Regular cardiac myocyte (primary cell): Measurements from ENCODE around the gene PRPF39. TPM values are rescaled to one million over a fixed set of nuclear protein-coding genes. Genes with fewer than 3 reads are reported as not detected.

ENCODE experiments used
- total RNA-seq: library from RNA; depleted of rRNA; stranded (reverse); fragments of >200 nt; gene quantifications from 2 replicates; pipeline ENCODE4 v1.2.3, GENCODE V29; 2014

Gene PRPF39, protein sequence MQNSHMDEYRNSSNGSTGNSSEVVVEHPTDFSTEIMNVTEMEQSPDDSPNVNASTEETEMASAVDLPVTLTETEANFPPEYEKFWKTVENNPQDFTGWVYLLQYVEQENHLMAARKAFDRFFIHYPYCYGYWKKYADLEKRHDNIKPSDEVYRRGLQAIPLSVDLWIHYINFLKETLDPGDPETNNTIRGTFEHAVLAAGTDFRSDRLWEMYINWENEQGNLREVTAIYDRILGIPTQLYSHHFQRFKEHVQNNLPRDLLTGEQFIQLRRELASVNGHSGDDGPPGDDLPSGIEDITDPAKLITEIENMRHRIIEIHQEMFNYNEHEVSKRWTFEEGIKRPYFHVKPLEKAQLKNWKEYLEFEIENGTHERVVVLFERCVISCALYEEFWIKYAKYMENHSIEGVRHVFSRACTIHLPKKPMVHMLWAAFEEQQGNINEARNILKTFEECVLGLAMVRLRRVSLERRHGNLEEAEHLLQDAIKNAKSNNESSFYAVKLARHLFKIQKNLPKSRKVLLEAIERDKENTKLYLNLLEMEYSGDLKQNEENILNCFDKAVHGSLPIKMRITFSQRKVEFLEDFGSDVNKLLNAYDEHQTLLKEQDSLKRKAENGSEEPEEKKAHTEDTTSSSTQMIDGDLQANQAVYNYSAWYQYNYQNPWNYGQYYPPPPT
- total RNA-seq: 31.4 and 45.7 TPM in 2 replicates

DNA sequence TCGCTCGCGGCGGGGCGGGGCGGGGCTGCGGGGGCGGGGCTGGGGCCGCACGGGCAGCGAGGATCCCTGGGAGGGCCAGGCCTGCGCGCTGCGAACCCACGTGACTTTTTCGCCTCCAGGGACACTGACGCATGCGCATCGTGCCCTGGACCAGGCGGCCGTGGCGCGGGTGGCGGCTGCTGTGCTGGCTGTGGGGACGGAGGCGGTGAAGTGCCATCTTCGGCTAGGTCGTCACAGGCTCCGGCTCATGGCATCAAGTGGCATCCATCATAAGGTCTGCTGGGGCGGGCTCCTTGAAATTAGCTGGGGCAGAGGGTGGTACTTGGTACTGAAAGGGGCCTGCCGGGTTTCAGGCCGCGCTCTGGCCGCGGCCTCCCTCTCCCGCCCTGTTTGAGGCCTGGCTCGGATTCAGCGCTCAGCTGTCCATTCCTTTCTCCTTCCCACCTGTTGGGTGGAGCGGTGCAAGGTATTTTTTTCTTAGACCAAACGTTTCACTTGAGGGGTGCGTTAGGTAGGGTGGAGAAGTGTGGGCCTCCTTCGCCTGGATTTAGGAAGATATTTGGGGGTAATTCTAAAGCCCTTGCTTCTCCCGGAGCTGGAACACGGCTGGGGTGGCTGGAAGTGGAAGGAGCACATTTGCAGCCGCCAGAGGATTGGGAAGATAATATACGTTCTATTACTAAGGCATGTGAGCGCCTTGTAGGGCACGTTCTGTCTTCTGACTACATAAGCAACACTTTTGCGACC lies at the start of gene PRPF39:
Gene PRPF39 (plus strand): TSS at position 141 of the 747 bp plus-strand sequence. CDS start 11,124 bp downstream, outside the sequence.

DNA sequence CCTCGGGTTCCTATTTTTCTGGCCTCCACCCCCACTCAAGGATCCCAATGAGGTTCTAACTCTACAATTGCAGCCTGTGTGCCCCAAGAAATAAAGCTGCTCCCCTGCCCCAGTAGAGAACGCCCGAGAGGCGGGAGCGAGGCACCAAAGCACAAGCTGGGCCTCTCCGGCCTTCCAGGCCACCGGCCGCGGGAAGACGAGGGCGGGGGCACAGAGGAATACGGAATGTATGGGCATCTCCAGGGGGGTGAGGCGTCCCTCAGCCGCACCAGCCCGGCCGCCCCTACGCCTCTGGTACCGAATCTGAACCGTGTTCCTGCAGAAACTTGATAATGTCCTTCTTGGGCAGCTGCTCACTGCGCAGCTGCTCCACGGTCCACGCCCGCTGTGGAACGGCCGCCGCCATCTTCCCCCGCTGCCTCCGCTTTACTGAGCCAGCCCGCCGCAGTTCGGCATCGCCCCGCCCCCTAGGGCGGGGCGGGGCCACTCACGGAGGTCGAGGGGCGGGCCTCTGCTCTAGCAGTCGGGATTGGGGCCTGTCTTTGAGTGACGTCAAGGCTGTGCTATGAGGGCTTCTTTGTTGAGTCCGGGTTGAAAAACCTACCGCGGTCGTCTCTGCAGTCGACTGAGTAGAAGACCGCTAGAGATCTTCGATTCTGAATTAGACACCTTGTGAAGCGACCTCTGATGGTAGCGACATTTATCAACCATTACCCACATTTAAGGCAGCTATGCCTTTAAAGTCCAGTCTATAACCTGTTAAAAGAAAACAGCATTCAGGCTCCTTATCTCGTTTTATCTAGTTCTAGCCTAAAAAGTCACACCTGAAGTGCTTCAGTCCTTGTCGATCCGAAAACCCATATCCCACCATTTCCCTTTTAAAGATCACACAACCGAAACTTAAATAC lies 50.4 kb downstream of the PRPF39 start, which contains the start of gene FKBP3:
Gene FKBP3 (minus strand): TSS at position 431 of the 908 bp plus-strand sequence. CDS start 25 bp downstream, at position 406.

DNA sequence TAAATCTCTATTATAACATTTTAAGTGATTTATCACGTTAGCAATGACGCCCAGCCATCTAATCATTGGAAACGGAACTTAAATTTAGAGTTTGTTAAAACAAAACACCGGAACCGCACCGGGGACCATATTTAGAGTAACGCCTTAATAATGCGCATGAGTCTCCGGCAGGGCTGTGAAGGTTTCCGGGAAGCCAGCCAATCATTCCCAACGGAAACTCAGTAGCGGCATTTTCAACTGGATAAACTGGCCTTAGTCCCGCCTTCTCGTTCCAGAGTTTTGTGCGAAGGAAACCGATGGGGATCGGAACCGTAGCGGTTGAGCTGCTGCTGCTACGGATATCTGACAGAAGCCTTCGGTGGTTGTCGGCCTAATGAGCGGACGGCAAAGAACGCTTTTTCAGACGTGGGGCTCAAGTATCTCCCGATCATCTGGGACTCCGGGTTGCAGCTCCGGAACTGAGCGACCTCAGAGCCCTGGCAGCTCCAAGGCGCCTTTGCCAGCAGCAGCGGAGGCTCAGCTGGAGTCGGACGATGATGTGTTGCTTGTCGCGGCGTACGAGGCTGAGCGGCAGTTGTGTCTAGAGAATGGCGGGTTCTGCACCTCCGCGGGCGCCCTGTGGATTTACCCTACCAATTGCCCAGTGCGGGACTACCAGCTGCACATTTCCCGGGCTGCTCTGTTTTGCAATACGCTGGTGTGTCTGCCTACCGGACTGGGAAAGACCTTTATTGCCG lies 51.9 kb downstream of the PRPF39 start, which contains the start of gene FANCM:
Gene FANCM (plus strand): TSS at position 272 of the 737 bp plus-strand sequence. CDS start 102 bp downstream, at position 374.

Other genes with a start within 250 kb of the PRPF39 start
- gene KLHL28, start 122.2 kb upstream of the PRPF39 start, total RNA-seq: 7.3 and 13.8 TPM in 2 replicates
- 13.0 and 20.6 TPM in 2 replicates for gene TOGARAM1, start 121.9 kb upstream of the PRPF39 start, total RNA-seq
- gene FKBP3, start 50.4 kb downstream of the PRPF39 start, total RNA-seq: 21.1 and 40.5 TPM in 2 replicates
- 7.6 and 12.5 TPM in 2 replicates for gene FANCM, start 51.8 kb downstream of the PRPF39 start, total RNA-seq
- gene MIS18BP1, start 169.1 kb downstream of the PRPF39 start, total RNA-seq: 23.1 and 35.7 TPM in 2 replicates